ENCODE measurements around the gene CLC.
"Not testable (repeated sequence)": the region's sequence is repeated elsewhere in the genome, so short reads cannot be mapped to it uniquely, and the experiment has no call there.

- TF ChIP-seq POLR2A, CTCF, EP300 (IDR thresholded peaks at IDR 0.05): not testable (repeated sequence)
Observed at GRCh38 chr19:39720144-39720543, 17.7 kb downstream of the CLC start.
